CD4-positive, alpha-beta T cell (primary cell): ENCODE data around the gene SPTLC2. TPM values are rescaled to one million over a fixed set of nuclear protein-coding genes. Genes with fewer than 3 reads are reported as not detected.

Source experiments
- ATAC-seq: fragments of 200-7000 bp; cut with Tn5 transposase; one replicate; pipeline ENCODE4 v1.10.0; 2022; ENCODE audit warnings: mild to moderate bottlenecking; ENCODE audit not compliant: poor library complexity
- CTCF ChIA-PET: fragments of 350-600 bp; sonication (Branson Sonifier 250); formaldehyde crosslinking; loops from one replicate; lab custom pipeline; 2021; ENCODE audit warnings: antibody characterized with exemption, inconsistent platforms; lab: Charles Lee
- POLR2A ChIA-PET: fragments of 350-600 bp; sonication (Branson Sonifier 250); formaldehyde crosslinking; loops from one replicate; lab custom pipeline; 2021; ENCODE audit warnings: antibody characterized with exemption, inconsistent platforms; lab: Charles Lee
- DNase-seq, 14 experiments: peaks; one replicate each; pipeline ENCODE4 v3.0.0-alpha.2; 2013 to 2020; ENCODE audit warnings: mixed read lengths in 2 of 14
- H3K27ac ChIP-seq, 2 donors: one replicate each; pipeline versions ENCODE4 v1.5.1 to v1.7.0; 2013; ENCODE audit warnings: low read length in 2 of 2, low read depth in 1 of 2, mild to moderate bottlenecking in 1 of 2
- H3K27me3 ChIP-seq, 2 experiments: 1 replicate in 1 of 2; 2 replicates in 1 of 2; pipeline versions ENCODE4 v1.6.1 to v1.7.0; 2013; ENCODE audit warnings: low read length in 2 of 2, control low read depth in 1 of 2, mild to moderate bottlenecking in 1 of 2, moderate library complexity in 1 of 2; ENCODE audit not compliant: insufficient read depth in 2 of 2, control insufficient read depth in 1 of 2
- H3K36me3 ChIP-seq: one replicate; pipeline ENCODE4 v1.6.1; 2013; ENCODE audit warnings: low read length, control low read depth; ENCODE audit not compliant: insufficient read depth
- H3K4me1 ChIP-seq: one replicate; pipeline ENCODE4 v1.6.1; 2013; ENCODE audit warnings: low read length, control low read depth; ENCODE audit not compliant: insufficient read depth
- H3K4me3 ChIP-seq: one replicate; pipeline ENCODE4 v1.5.1; 2013; ENCODE audit warnings: mild to moderate bottlenecking, low read length, moderate library complexity
- H3K9me3 ChIP-seq, 2 experiments: 1 replicate in 1 of 2; 2 replicates in 1 of 2; pipeline versions ENCODE4 v1.6.1 to v1.7.0; 2013; ENCODE audit warnings: low read length in 2 of 2, mild to moderate bottlenecking in 2 of 2, control low read depth in 1 of 2, moderate library complexity in 1 of 2; ENCODE audit not compliant: control insufficient read depth in 1 of 2, insufficient read depth in 1 of 2
- H3K27ac Mint-ChIP-seq: one replicate; pipeline ENCODE4 v1.8.0; 2020; ENCODE audit warnings: mixed read lengths
- H3K27me3 Mint-ChIP-seq: one replicate; pipeline ENCODE4 v1.8.0; 2021; ENCODE audit warnings: mixed read lengths
- H3K36me3 Mint-ChIP-seq: one replicate; pipeline ENCODE4 v1.8.0; 2021; ENCODE audit warnings: low read depth, mixed read lengths
- H3K4me1 Mint-ChIP-seq: one replicate; pipeline ENCODE4 v1.8.0; 2021; ENCODE audit warnings: low read depth, mixed read lengths
- H3K4me3 Mint-ChIP-seq: one replicate; pipeline ENCODE4 v1.8.0; 2020; ENCODE audit warnings: mild to moderate bottlenecking, mixed read lengths
- H3K9me3 Mint-ChIP-seq: one replicate; pipeline ENCODE4 v1.8.0; 2020; ENCODE audit warnings: mixed read lengths
- CTCF ChIP-seq: fragments of 200-600 bp; IDR thresholded peaks from one replicate; pipeline ENCODE4 v1.8.0; 2022; ENCODE audit warnings: antibody characterized with exemption, mild to moderate bottlenecking
- intact Hi-C, 2 experiments: fragments of 100-400 bp; cut with DNase I in 1 of 2; cut with micrococcal nuclease in 1 of 2; formaldehyde crosslinking; loops; one replicate each; pipeline versions ENCODE4 v1.15.1 to v1.9.0; 2023 to 2025; cut with DNase I, micrococcal nuclease
- total RNA-seq, 174 experiments: library from RNA in 2 of 174; stranded (reverse) in 2 of 174; gene quantifications; one replicate each; pipeline ENCODE4 v1.2.3 and lab custom pipeline; 2021 to 2026

SPTLC2 gene
- total RNA-seq, 2 experiments from 2014 or later: 13.0 to 14.5 TPM

- Mint-ChIP-seq H3K27ac (peak overlapping the region; percentile 90), H3K36me3 (peaks cover 67% of the 10 kb centered on the region), H3K4me1 (peaks cover 48% of the 10 kb centered on the region), H3K4me3 (peak overlapping the region; percentile 100), H3K27me3 (no peaks in the 10 kb centered on the region), H3K9me3 (no peaks in the 10 kb centered on the region)
- DNase-seq (peak; percentile 13 to 77 (median 46)), ATAC-seq (no peak)
- ChIA-PET CTCF (interaction anchor here (1.0 to 1.2 kb wide), 5 partner anchors 8 to 301 kb away, joined by 3 to 5 read pairs (median 3); no protein-coding TSS in a partner anchor), POLR2A (interaction anchor here (1.5 to 3.0 kb wide), 2 partner anchors 138 to 249 kb away, joined by 5 to 14 read pairs; partner anchors contain the start of genes ALKBH1, GSTZ1, POMT2 and SLIRP)
- Histone ChIP-seq H3K4me1 (peaks cover 31% of the 10 kb centered on the region), H3K36me3 (peaks cover 42% of the 10 kb centered on the region), H3K4me3 (peak overlapping the region; percentile 98), H3K27ac (no peak overlapping the region), H3K9me3 (no peaks in the 10 kb centered on the region), H3K27me3 (no peaks in the 10 kb centered on the region)
- intact Hi-C loops: loop anchor here (1.0 to 5.0 kb wide), 6 partner anchors 93 to 1477 kb away; partner anchors contain the start of genes ANGEL1 (in 1 of the 2), SNW1 (in 1 of the 2), SPTLC2 (in 1 of the 2) and TGFB3 (in 1 of the 2)
- peak; percentile 54 for TF ChIP-seq CTCF
These were observed 157.2 kb downstream of the SPTLC2 start for GRCh38 chr14:77459072-77459723.

GRCh38 chr14:77458249-77458950 is 158.0 kb downstream of the SPTLC2 start:
- no peaks in the 10 kb centered on the region for H3K27me3 Mint-ChIP-seq
- Histone ChIP-seq H3K4me1 (peaks cover 31% of the 10 kb centered on the region), H3K27ac (peak overlapping the region; percentile 79 to 96), H3K27me3 (no peaks in the 10 kb centered on the region), H3K36me3 (peaks cover 35% of the 10 kb centered on the region), H3K4me3 (peak overlapping the region; percentile 98), H3K9me3 (no peaks in the 10 kb centered on the region)
- peak overlapping the region; percentile 90 for H3K27ac Mint-ChIP-seq
- H3K4me1 Mint-ChIP-seq: peaks cover 48% of the 10 kb centered on the region
- no peak for TF ChIP-seq CTCF
- H3K4me3 Mint-ChIP-seq: peak overlapping the region; percentile 100
- POLR2A ChIA-PET: interaction anchor here (0.6 to 3.0 kb wide), 4 partner anchors 10 to 250 kb away, joined by 3 to 14 read pairs (median 5); partner anchors contain the start of genes ALKBH1, GSTZ1, POMT2 and SAMD15
- DNase-seq (peak in 11 of 14 experiments; percentile 3 to 51 (median 13)), ATAC-seq (no peak)
- intact Hi-C loops: loop anchor here (2.0 to 5.0 kb wide), 5 partner anchors 94 to 1476 kb away; partner anchors contain the start of genes ANGEL1 (in 1 of the 2), SNW1 (in 1 of the 2), SPTLC2 (in 1 of the 2) and TGFB3 (in 1 of the 2)
- H3K9me3 Mint-ChIP-seq: no peaks in the 10 kb centered on the region
- peaks cover 60% of the 10 kb centered on the region for H3K36me3 Mint-ChIP-seq
- CTCF ChIA-PET: interaction anchor here (1.0 kb wide), 1 partner anchor 302 kb away, joined by 4 read pairs; no protein-coding TSS in a partner anchor
